ENCODE results near the gene FAM111B.

Gene FAM111B

GRCh38 chr11:59142530-59143507, 35.8 kb downstream of the FAM111B start, which contains the start of gene FAM111A:
TSS of gene FAM111A (plus strand) at chr11:59142856. CDS start at chr11:59148873, 6,017 bp downstream.
- peak within 1 kb of the TSS; percentile 41 for H3K9ac ChIP-seq (ENCODE audit: low read length)
- H3K4me1 ChIP-seq (ENCODE audit: control insufficient read depth, insufficient read depth, low read length): no peaks in the 10 kb centered on the region; the same call in 1 of the 2 replicates
- H3K4me3 ChIP-seq (ENCODE audit: low read depth, low read length): peak within 1 kb of the TSS; percentile 73
- no peaks in the 10 kb centered on the region; the same call in 1 of the 2 replicates for H3K36me3 ChIP-seq (ENCODE audit: control insufficient read depth, insufficient read depth, low read length)
- H3K27ac ChIP-seq (ENCODE audit: low read depth, low read length): no peak within 1 kb of the TSS
- peaks cover 32% of the 10 kb centered on the region for H3K27me3 ChIP-seq (ENCODE audit: control insufficient read depth, insufficient read depth, low read length)
- no peaks in the 10 kb centered on the region for H3K9me3 ChIP-seq (ENCODE audit: control insufficient read depth, insufficient read depth, low read depth, low read length)

- Histone ChIP-seq H3K4me3 (ENCODE audit: low read depth, low read length) (peak overlapping the region; percentile 53; the same call in 1 of the 2 replicates), H3K36me3 (ENCODE audit: control insufficient read depth, insufficient read depth, low read length) (no peaks in the 10 kb centered on the region; the same call in 1 of the 2 replicates), H3K27me3 (ENCODE audit: control insufficient read depth, insufficient read depth, low read length) (peaks cover 32% of the 10 kb centered on the region), H3K4me1 (ENCODE audit: control insufficient read depth, insufficient read depth, low read length) (no peaks in the 10 kb centered on the region; the same call in 1 of the 2 replicates), H3K9ac (ENCODE audit: low read length) (no peak overlapping the region), H3K9me3 (ENCODE audit: control insufficient read depth, insufficient read depth, low read depth, low read length) (no peaks in the 10 kb centered on the region), H3K27ac (ENCODE audit: low read depth, low read length) (no peak overlapping the region)
Measured at GRCh38 chr11:59144096-59144495, 37.1 kb downstream of the FAM111B start.

GRCh38 chr11:59144579-59145345, 37.7 kb downstream of the FAM111B start:
- Histone ChIP-seq H3K27me3 (ENCODE audit: control insufficient read depth, insufficient read depth, low read length) (peaks cover 32% of the 10 kb centered on the region), H3K9me3 (ENCODE audit: control insufficient read depth, insufficient read depth, low read depth, low read length) (no peaks in the 10 kb centered on the region), H3K4me1 (ENCODE audit: control insufficient read depth, insufficient read depth, low read length) (no peaks in the 10 kb centered on the region; the same call in 1 of the 2 replicates), H3K4me3 (ENCODE audit: low read depth, low read length) (peak overlapping the region; percentile 53), H3K9ac (ENCODE audit: low read length) (peak overlapping the region; percentile 31), H3K27ac (ENCODE audit: low read depth, low read length) (no peak overlapping the region), H3K36me3 (ENCODE audit: control insufficient read depth, insufficient read depth, low read length) (no peaks in the 10 kb centered on the region; the same call in 1 of the 2 replicates)

GRCh38 chr11:59145534-59145933, 38.5 kb downstream of the FAM111B start:
- peaks cover 3% of the 10 kb centered on the region; the same call in 1 of the 2 replicates for H3K36me3 ChIP-seq (ENCODE audit: control insufficient read depth, insufficient read depth, low read length)
- H3K4me3 ChIP-seq (ENCODE audit: low read depth, low read length): peak overlapping the region; percentile 53
- H3K4me1 ChIP-seq (ENCODE audit: control insufficient read depth, insufficient read depth, low read length): no peaks in the 10 kb centered on the region; the same call in 1 of the 2 replicates
- no peak overlapping the region for H3K27ac ChIP-seq (ENCODE audit: low read depth, low read length)
- H3K27me3 ChIP-seq (ENCODE audit: control insufficient read depth, insufficient read depth, low read length): peaks cover 32% of the 10 kb centered on the region
- no peaks in the 10 kb centered on the region for H3K9me3 ChIP-seq (ENCODE audit: control insufficient read depth, insufficient read depth, low read depth, low read length)
- H3K9ac ChIP-seq (ENCODE audit: low read length): no peak overlapping the region

- Histone ChIP-seq H3K9me3 (ENCODE audit: control insufficient read depth, insufficient read depth, low read depth, low read length) (no peaks in the 10 kb centered on the region), H3K27me3 (ENCODE audit: control insufficient read depth, insufficient read depth, low read length) (no peaks in the 10 kb centered on the region), H3K4me1 (ENCODE audit: control insufficient read depth, insufficient read depth, low read length) (no peaks in the 10 kb centered on the region), H3K9ac (ENCODE audit: low read length) (no peak overlapping the region), H3K27ac (ENCODE audit: low read depth, low read length) (no peak overlapping the region), H3K36me3 (ENCODE audit: control insufficient read depth, insufficient read depth, low read length) (peaks cover 3% of the 10 kb centered on the region; the same call in 1 of the 2 replicates), H3K4me3 (ENCODE audit: low read depth, low read length) (no peak overlapping the region)
Measured at GRCh38 chr11:59151761-59152160, 44.7 kb downstream of the FAM111B start.

GRCh38 chr11:59152312-59152951, 45.4 kb downstream of the FAM111B start:
- no peak overlapping the region for H3K4me3 ChIP-seq (ENCODE audit: low read depth, low read length)

GRCh38 chr11:59154610-59155009, 47.6 kb downstream of the FAM111B start:
- Histone ChIP-seq H3K9ac (ENCODE audit: low read length) (no peak overlapping the region), H3K4me1 (ENCODE audit: control insufficient read depth, insufficient read depth, low read length) (peaks cover 3% of the 10 kb centered on the region; the same call in 1 of the 2 replicates), H3K27me3 (ENCODE audit: control insufficient read depth, insufficient read depth, low read length) (no peaks in the 10 kb centered on the region), H3K4me3 (ENCODE audit: low read depth, low read length) (no peak overlapping the region), H3K9me3 (ENCODE audit: control insufficient read depth, insufficient read depth, low read depth, low read length) (no peaks in the 10 kb centered on the region), H3K27ac (ENCODE audit: low read depth, low read length) (no peak overlapping the region), H3K36me3 (ENCODE audit: control insufficient read depth, insufficient read depth, low read length) (0 out of 2 replicates have a peak, but pooled peaks cover 3% of the 10 kb centered on the region)

More at GRCh38 chr11:59152312-59152951, 45.4 kb downstream of the FAM111B start:
- no peaks in the 10 kb centered on the region for H3K4me1 ChIP-seq (ENCODE audit: control insufficient read depth, insufficient read depth, low read length)
- no peak overlapping the region for H3K27ac ChIP-seq (ENCODE audit: low read depth, low read length)
- H3K36me3 ChIP-seq (ENCODE audit: control insufficient read depth, insufficient read depth, low read length): peaks cover 3% of the 10 kb centered on the region; the same call in 1 of the 2 replicates
- H3K9ac ChIP-seq (ENCODE audit: low read length): no peak overlapping the region
- no peaks in the 10 kb centered on the region for H3K9me3 ChIP-seq (ENCODE audit: control insufficient read depth, insufficient read depth, low read depth, low read length)
- no peaks in the 10 kb centered on the region for H3K27me3 ChIP-seq (ENCODE audit: control insufficient read depth, insufficient read depth, low read length)

- Histone ChIP-seq H3K4me3 (ENCODE audit: low read depth, low read length) (no peak overlapping the region), H3K36me3 (ENCODE audit: control insufficient read depth, insufficient read depth, low read length) (no peaks in the 10 kb centered on the region), H3K9me3 (ENCODE audit: control insufficient read depth, insufficient read depth, low read depth, low read length) (no peaks in the 10 kb centered on the region), H3K27me3 (ENCODE audit: control insufficient read depth, insufficient read depth, low read length) (no peaks in the 10 kb centered on the region), H3K4me1 (ENCODE audit: control insufficient read depth, insufficient read depth, low read length) (peaks cover 3% of the 10 kb centered on the region; the same call in 1 of the 2 replicates), H3K27ac (ENCODE audit: low read depth, low read length) (no peak overlapping the region), H3K9ac (ENCODE audit: low read length) (no peak overlapping the region)
Measured at GRCh38 chr11:59157433-59157832, 50.4 kb downstream of the FAM111B start.

- H3K9me3 ChIP-seq (ENCODE audit: control insufficient read depth, insufficient read depth, low read depth, low read length): no peaks in the 10 kb centered on the region
- H3K4me1 ChIP-seq (ENCODE audit: control insufficient read depth, insufficient read depth, low read length): peaks cover 3% of the 10 kb centered on the region; the same call in 1 of the 2 replicates
- H3K27me3 ChIP-seq (ENCODE audit: control insufficient read depth, insufficient read depth, low read length): no peaks in the 10 kb centered on the region
- no peaks in the 10 kb centered on the region for H3K36me3 ChIP-seq (ENCODE audit: control insufficient read depth, insufficient read depth, low read length)
- H3K27ac ChIP-seq (ENCODE audit: low read depth, low read length): no peak overlapping the region
- no peak overlapping the region for H3K9ac ChIP-seq (ENCODE audit: low read length)
- no peak overlapping the region for H3K4me3 ChIP-seq (ENCODE audit: low read depth, low read length)
Measured at GRCh38 chr11:59158206-59159068, 51.4 kb downstream of the FAM111B start.

Measured in HUES6 (cell line).